DMS79 (cell line): ENCODE measurements around the gene GRK2.

ENCODE experiments used
- DNase-seq: peaks from one replicate; lab custom pipeline; 2025; lab: John Stamatoyannopoulos, UW

The GRK2 gene

GRCh38 chr11:67299471-67300191 is 33.4 kb downstream of the GRK2 start:
- no peak for DNase-seq

GRCh38 chr11:67300256-67300755 is 34.0 kb downstream of the GRK2 start:
- no peak for DNase-seq

- no peak for DNase-seq
These were observed 34.6 kb downstream of the GRK2 start for GRCh38 chr11:67300756-67301312.

GRCh38 chr11:67301313-67301921 is 35.1 kb downstream of the GRK2 start:
- no peak for DNase-seq

- peak; percentile 32 for DNase-seq
These were observed 35.8 kb downstream of the GRK2 start for GRCh38 chr11:67301951-67302516.

GRCh38 chr11:67302571-67303131 is 36.4 kb downstream of the GRK2 start:
- DNase-seq: peak; percentile 50

- DNase-seq: peak; percentile 50
These were observed 37.0 kb downstream of the GRK2 start, which contains the start of gene SSH3 for GRCh38 chr11:67303132-67303834. Gene SSH3 (plus strand): TSS chr11:67303530. CDS start chr11:67303626, 96 bp downstream.

- no peak for DNase-seq
These were observed 37.6 kb downstream of the GRK2 start for GRCh38 chr11:67303835-67304411.

- no peak for DNase-seq
These were observed 38.3 kb downstream of the GRK2 start for GRCh38 chr11:67304511-67305113.

GRCh38 chr11:67306769-67307544 is 40.7 kb downstream of the GRK2 start:
- no peak for DNase-seq

GRCh38 chr11:67307545-67308001 is 41.3 kb downstream of the GRK2 start:
- DNase-seq: no peak

- DNase-seq: no peak
These were observed 42.0 kb downstream of the GRK2 start for GRCh38 chr11:67308031-67308866.

- DNase-seq: no peak
These were observed 42.9 kb downstream of the GRK2 start for GRCh38 chr11:67309166-67309565.

- no peak for DNase-seq
These were observed 43.4 kb downstream of the GRK2 start for GRCh38 chr11:67309661-67310061.

- no peak for DNase-seq
These were observed 44.2 kb downstream of the GRK2 start for GRCh38 chr11:67310246-67311050.

- no peak for DNase-seq
These were observed 44.8 kb downstream of the GRK2 start for GRCh38 chr11:67311051-67311555.

GRCh38 chr11:67311556-67312082 is 45.3 kb downstream of the GRK2 start:
- DNase-seq: no peak
